GF-D8 (cell line): ENCODE measurements around the gene CTRL.

Experiments used
- DNase-seq: peaks from one replicate; lab custom pipeline; 2025; lab: John Stamatoyannopoulos, UW

The CTRL gene

GRCh38 chr16:67892375-67892774 lies 39.3 kb downstream of the CTRL start:
- no peak for DNase-seq

GRCh38 chr16:67888331-67888730 lies 43.3 kb downstream of the CTRL start:
- DNase-seq = no peak

GRCh38 chr16:67886387-67886786 lies 45.3 kb downstream of the CTRL start:
- DNase-seq = no peak

GRCh38 chr16:67885976-67886375 lies 45.7 kb downstream of the CTRL start:
- no peak for DNase-seq

GRCh38 chr16:67885545-67885944 lies 46.1 kb downstream of the CTRL start:
- no peak for DNase-seq

GRCh38 chr16:67884684-67885083 lies 47.0 kb downstream of the CTRL start, which contains the start of gene NRN1L:
NRN1L (plus strand) TSS chr16:67884885; CDS start chr16:67884904, 19 bp downstream.
- no peak for DNase-seq

- no peak for DNase-seq
Measured at GRCh38 chr16:67883872-67884261, 47.8 kb downstream of the CTRL start.

GRCh38 chr16:67883146-67883871 lies 48.4 kb downstream of the CTRL start:
- no peak for DNase-seq

GRCh38 chr16:67882374-67883145 lies 49.1 kb downstream of the CTRL start:
- DNase-seq = no peak

GRCh38 chr16:67881621-67882161 lies 50.0 kb downstream of the CTRL start:
- DNase-seq = no peak

GRCh38 chr16:67880584-67880983 lies 51.1 kb downstream of the CTRL start:
- no peak for DNase-seq

GRCh38 chr16:67879936-67880335 lies 51.7 kb downstream of the CTRL start:
- DNase-seq = no peak
